T-helper 2 cell treated with Interferon-gamma antibody and Interleukin-4, amounts not matched to agents 5 μg/mL and 100 μg/mL, for 36 hours (primary cell): ENCODE measurements around the gene SMAD3.

Experiments
- DNase-seq: peaks from one replicate; pipeline ENCODE4 v3.0.0; 2021; ENCODE audit warnings: low spot score
- H3K27ac Mint-ChIP-seq: one replicate; pipeline ENCODE4 v1.8.0; 2021; ENCODE audit warnings: mild to moderate bottlenecking, mixed read lengths
- H3K27me3 Mint-ChIP-seq: one replicate; pipeline ENCODE4 v1.8.0; 2021; ENCODE audit warnings: low read depth, mixed read lengths
- H3K36me3 Mint-ChIP-seq: one replicate; pipeline ENCODE4 v1.8.0; 2021; ENCODE audit warnings: low read depth, mixed read lengths
- H3K4me1 Mint-ChIP-seq: one replicate; pipeline ENCODE4 v1.8.0; 2021; ENCODE audit warnings: low read depth, mixed read lengths
- H3K4me3 Mint-ChIP-seq: one replicate; pipeline ENCODE4 v1.8.0; 2022; ENCODE audit warnings: mild to moderate bottlenecking, moderate library complexity, mixed read lengths
- H3K9me3 Mint-ChIP-seq: one replicate; pipeline ENCODE4 v1.8.0; 2021; ENCODE audit warnings: mixed read lengths

The SMAD3 gene

GRCh38 chr15:67097930-67098740 lies 32.7 kb downstream of the SMAD3 start:
- DNase-seq = no peak
- H3K4me3 Mint-ChIP-seq = peak overlapping the region; percentile 88
- H3K27ac Mint-ChIP-seq = peak overlapping the region; percentile 95
- H3K9me3 Mint-ChIP-seq = no peaks in the 10 kb centered on the region
- H3K27me3 Mint-ChIP-seq = no peaks in the 10 kb centered on the region
- H3K36me3 Mint-ChIP-seq = peaks cover 63% of the 10 kb centered on the region
- peaks cover 57% of the 10 kb centered on the region for H3K4me1 Mint-ChIP-seq

GRCh38 chr15:67098768-67099282 lies 33.4 kb downstream of the SMAD3 start:
- no peaks in the 10 kb centered on the region for H3K9me3 Mint-ChIP-seq
- peak overlapping the region; percentile 95 for H3K27ac Mint-ChIP-seq
- peak overlapping the region; percentile 88 for H3K4me3 Mint-ChIP-seq
- peaks cover 61% of the 10 kb centered on the region for H3K36me3 Mint-ChIP-seq
- no peak for DNase-seq
- H3K27me3 Mint-ChIP-seq = no peaks in the 10 kb centered on the region
- peaks cover 56% of the 10 kb centered on the region for H3K4me1 Mint-ChIP-seq

- no peak for DNase-seq
- no peaks in the 10 kb centered on the region for H3K27me3 Mint-ChIP-seq
- H3K36me3 Mint-ChIP-seq = peaks cover 53% of the 10 kb centered on the region
- peaks cover 60% of the 10 kb centered on the region for H3K4me1 Mint-ChIP-seq
- peak overlapping the region; percentile 95 for H3K27ac Mint-ChIP-seq
- H3K4me3 Mint-ChIP-seq = peak overlapping the region; percentile 67
- no peaks in the 10 kb centered on the region for H3K9me3 Mint-ChIP-seq
Observed at GRCh38 chr15:67100124-67100791, 34.9 kb downstream of the SMAD3 start.

GRCh38 chr15:67100801-67101581 lies 35.6 kb downstream of the SMAD3 start:
- Mint-ChIP-seq H3K9me3 (no peaks in the 10 kb centered on the region), H3K27me3 (no peaks in the 10 kb centered on the region), H3K36me3 (peaks cover 51% of the 10 kb centered on the region), H3K27ac (no peak overlapping the region), H3K4me3 (no peak overlapping the region), H3K4me1 (peaks cover 61% of the 10 kb centered on the region)
- DNase-seq = peak; percentile 83

GRCh38 chr15:67101911-67102598 lies 36.7 kb downstream of the SMAD3 start:
- DNase-seq = peak; percentile 71
- no peaks in the 10 kb centered on the region for H3K27me3 Mint-ChIP-seq
- H3K4me3 Mint-ChIP-seq = no peak overlapping the region
- peaks cover 63% of the 10 kb centered on the region for H3K4me1 Mint-ChIP-seq
- no peaks in the 10 kb centered on the region for H3K9me3 Mint-ChIP-seq
- H3K36me3 Mint-ChIP-seq = peaks cover 52% of the 10 kb centered on the region
- H3K27ac Mint-ChIP-seq = no peak overlapping the region

GRCh38 chr15:67102599-67102929 lies 37.2 kb downstream of the SMAD3 start:
- Mint-ChIP-seq H3K36me3 (peaks cover 47% of the 10 kb centered on the region), H3K4me3 (no peak overlapping the region), H3K9me3 (no peaks in the 10 kb centered on the region), H3K27ac (no peak overlapping the region), H3K27me3 (no peaks in the 10 kb centered on the region), H3K4me1 (peaks cover 63% of the 10 kb centered on the region)
- no peak for DNase-seq

GRCh38 chr15:67103021-67103420 lies 37.6 kb downstream of the SMAD3 start:
- Mint-ChIP-seq H3K27ac (no peak overlapping the region), H3K36me3 (peaks cover 44% of the 10 kb centered on the region), H3K4me1 (peaks cover 61% of the 10 kb centered on the region), H3K4me3 (no peak overlapping the region), H3K9me3 (no peaks in the 10 kb centered on the region), H3K27me3 (no peaks in the 10 kb centered on the region)
- no peak for DNase-seq

- peaks cover 63% of the 10 kb centered on the region for H3K4me1 Mint-ChIP-seq
- no peaks in the 10 kb centered on the region for H3K9me3 Mint-ChIP-seq
- H3K4me3 Mint-ChIP-seq = no peak overlapping the region
- no peak for DNase-seq
- peak overlapping the region; percentile 84 for H3K27ac Mint-ChIP-seq
- H3K27me3 Mint-ChIP-seq = no peaks in the 10 kb centered on the region
- H3K36me3 Mint-ChIP-seq = peaks cover 46% of the 10 kb centered on the region
Observed at GRCh38 chr15:67103432-67103831, 38.0 kb downstream of the SMAD3 start.

- no peaks in the 10 kb centered on the region for H3K9me3 Mint-ChIP-seq
- H3K27ac Mint-ChIP-seq = peak overlapping the region; percentile 84
Observed at GRCh38 chr15:67103869-67104268, 38.5 kb downstream of the SMAD3 start.

GRCh38 chr15:67104510-67104909 lies 39.1 kb downstream of the SMAD3 start:
- Mint-ChIP-seq H3K36me3 (peaks cover 43% of the 10 kb centered on the region), H3K27ac (peak overlapping the region; percentile 84), H3K9me3 (no peaks in the 10 kb centered on the region), H3K4me1 (peaks cover 63% of the 10 kb centered on the region), H3K27me3 (no peaks in the 10 kb centered on the region), H3K4me3 (no peak overlapping the region)
- DNase-seq = no peak

More at GRCh38 chr15:67103869-67104268, 38.5 kb downstream of the SMAD3 start:
- no peak for DNase-seq
- H3K4me1 Mint-ChIP-seq = peaks cover 63% of the 10 kb centered on the region
- no peak overlapping the region for H3K4me3 Mint-ChIP-seq
- peaks cover 46% of the 10 kb centered on the region for H3K36me3 Mint-ChIP-seq
- no peaks in the 10 kb centered on the region for H3K27me3 Mint-ChIP-seq

- Mint-ChIP-seq H3K27me3 (no peaks in the 10 kb centered on the region), H3K9me3 (peaks cover 4% of the 10 kb centered on the region), H3K4me3 (peak overlapping the region; percentile 53), H3K36me3 (peaks cover 43% of the 10 kb centered on the region), H3K4me1 (peaks cover 66% of the 10 kb centered on the region), H3K27ac (peak overlapping the region; percentile 72)
- DNase-seq = no peak
Observed at GRCh38 chr15:67105065-67105951, 39.9 kb downstream of the SMAD3 start.

GRCh38 chr15:67105991-67106763 lies 40.8 kb downstream of the SMAD3 start:
- Mint-ChIP-seq H3K36me3 (peaks cover 51% of the 10 kb centered on the region), H3K27me3 (no peaks in the 10 kb centered on the region), H3K4me3 (peak overlapping the region; percentile 53), H3K4me1 (peaks cover 75% of the 10 kb centered on the region), H3K9me3 (peaks cover 12% of the 10 kb centered on the region), H3K27ac (peak overlapping the region; percentile 72)
- DNase-seq = no peak
